ENCODE results near the gene INAFM2.

Gene INAFM2

DNA sequence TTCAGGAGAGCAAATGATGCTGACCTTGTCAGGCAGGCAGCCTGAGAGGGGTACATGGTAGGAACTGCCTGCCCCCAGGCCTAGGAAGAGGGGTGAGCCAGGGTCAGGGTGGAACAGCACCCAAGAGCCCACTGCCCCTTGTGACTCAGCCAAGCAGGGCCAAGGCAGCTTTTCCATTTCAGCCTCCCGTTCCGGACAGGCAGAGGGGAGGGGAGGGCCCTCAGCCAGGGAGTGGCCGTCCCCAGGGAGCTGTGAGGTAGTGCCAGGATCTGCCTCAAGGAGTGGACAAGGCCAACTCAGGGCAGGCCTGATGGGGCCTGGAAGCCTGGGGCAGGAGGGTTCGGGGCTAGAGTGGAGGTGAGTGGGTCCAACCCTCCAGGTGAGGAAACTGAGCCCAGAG is 35.5 kb upstream of the INAFM2 start:
- DNase-seq (ENCODE audit: low read depth), result no peak

DNA sequence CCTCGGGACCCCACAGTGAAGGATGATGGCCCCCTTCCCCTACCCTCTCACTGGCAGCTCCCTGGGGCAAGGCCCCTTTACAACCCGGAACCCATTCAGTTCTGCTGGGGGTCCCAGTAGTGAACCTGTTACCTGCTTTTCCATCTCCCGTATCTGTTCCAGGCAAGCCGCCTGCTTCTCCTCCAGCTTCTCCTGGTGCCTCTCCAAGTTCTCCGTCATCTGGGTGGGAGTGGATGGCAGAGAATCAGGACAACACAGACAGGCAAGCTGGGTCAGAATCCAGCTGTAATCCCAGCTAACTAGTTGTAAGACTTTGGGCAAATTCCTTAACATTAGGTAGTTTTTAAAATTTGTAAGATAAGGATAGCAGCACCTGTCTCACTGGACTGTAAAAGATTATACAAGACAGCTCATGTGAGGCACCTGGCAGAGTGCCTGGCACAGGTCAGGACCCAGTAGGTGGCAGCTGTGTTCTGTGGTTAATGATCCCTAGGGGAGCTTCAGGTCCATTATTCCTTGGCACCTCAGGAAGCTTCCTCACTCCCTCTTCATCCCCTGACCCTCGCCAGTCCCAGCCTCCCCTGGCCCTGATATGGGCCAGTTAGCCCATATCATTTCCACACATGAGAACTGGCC is 34.2 kb upstream of the INAFM2 start:
- no peak for DNase-seq (ENCODE audit: low read depth)

DNA sequence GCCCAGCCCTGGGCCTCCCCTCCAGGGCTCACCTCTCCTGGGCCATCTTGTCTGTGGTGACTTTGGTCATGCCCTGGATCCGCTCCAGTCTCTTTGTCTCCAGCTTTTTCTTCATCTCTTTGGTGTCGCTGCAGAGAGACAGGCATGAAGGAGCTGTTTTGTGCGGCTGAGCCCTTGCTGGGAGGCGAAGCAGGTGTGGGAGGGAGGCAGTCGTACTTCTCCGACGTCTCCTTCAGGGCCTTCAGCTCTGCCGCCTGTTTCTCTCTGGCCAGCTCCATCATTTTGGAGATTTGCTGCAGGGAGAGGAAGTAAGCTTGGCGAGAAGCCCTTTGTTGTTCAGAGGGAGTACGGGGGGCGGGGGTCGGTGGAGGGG is 33.0 kb upstream of the INAFM2 start:
- no peak for DNase-seq (ENCODE audit: low read depth)

DNA sequence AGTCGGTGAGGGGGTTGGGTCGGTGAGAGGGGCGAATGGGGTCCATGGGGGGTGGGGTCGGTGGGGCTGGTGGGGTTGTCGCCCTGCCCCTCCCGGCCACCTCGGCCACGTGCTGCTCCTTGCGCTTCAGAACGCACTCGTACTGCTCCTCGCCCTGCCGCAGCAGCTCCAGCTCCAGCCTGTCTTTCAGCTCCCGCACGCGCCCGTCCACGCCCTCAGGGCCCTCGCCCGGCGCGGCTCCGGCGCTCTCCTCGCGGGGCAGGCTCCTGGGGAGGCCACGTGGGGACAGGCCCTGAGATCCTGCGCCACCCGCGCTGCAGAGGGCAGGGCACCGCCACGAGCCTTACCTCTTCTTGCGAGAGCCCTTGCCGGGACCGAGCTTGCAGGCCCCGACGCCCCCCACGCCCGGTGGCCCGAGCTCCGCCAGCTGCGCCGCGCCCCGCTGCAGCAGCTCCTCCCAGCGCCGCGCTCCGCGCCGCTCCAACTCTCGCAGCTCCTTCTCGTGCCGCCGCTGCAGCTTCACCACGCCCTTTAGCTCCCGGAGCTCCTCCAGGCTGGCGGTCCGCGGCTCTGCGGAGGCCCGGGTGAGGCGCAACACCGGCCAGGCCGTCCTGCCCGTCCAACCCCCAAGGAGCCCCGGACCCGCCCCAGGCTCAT is 32.4 kb upstream of the INAFM2 start:
- no peak for DNase-seq (ENCODE audit: low read depth)

DNA sequence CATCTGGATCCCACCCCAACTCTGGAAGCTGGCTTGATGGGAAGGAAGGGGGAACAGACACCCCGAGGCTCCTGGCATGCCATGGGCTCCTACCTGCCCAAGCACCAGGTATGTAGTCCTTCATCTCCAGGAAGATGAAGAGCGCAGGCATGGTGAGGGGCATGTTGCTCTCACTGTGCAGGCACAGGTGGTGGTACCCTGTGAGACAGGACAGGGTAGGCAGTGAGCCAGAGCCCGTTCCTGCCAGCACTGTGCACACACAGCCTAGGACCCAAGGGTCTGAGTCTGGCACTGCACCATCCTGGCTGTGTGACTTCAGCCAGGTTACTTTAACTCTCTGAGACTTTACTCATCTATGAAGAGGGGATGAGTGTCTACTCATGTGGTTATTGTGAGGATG is 31.2 kb upstream of the INAFM2 start:
- DNase-seq (ENCODE audit: low read depth), result no peak

DNA sequence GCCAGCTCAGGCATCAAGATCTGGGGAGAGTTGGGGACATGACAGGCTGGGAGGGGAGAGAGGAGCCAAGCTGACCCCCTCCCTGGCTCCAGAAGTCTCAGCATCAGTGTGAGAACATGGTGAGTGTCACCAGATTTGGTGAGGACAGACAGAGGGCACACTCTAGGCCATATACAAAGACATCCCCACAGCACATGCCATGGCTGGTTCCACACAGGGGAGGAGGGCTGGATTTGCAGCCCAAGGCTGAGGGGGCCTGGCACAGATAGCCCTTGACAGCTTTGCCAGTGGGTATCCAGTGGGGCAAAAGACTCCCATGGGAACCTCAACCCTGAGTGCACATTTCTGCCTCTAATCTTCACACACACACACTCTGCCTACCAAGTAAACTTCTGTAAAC is 30.5 kb upstream of the INAFM2 start:
- no peak for DNase-seq (ENCODE audit: low read depth)

DNA sequence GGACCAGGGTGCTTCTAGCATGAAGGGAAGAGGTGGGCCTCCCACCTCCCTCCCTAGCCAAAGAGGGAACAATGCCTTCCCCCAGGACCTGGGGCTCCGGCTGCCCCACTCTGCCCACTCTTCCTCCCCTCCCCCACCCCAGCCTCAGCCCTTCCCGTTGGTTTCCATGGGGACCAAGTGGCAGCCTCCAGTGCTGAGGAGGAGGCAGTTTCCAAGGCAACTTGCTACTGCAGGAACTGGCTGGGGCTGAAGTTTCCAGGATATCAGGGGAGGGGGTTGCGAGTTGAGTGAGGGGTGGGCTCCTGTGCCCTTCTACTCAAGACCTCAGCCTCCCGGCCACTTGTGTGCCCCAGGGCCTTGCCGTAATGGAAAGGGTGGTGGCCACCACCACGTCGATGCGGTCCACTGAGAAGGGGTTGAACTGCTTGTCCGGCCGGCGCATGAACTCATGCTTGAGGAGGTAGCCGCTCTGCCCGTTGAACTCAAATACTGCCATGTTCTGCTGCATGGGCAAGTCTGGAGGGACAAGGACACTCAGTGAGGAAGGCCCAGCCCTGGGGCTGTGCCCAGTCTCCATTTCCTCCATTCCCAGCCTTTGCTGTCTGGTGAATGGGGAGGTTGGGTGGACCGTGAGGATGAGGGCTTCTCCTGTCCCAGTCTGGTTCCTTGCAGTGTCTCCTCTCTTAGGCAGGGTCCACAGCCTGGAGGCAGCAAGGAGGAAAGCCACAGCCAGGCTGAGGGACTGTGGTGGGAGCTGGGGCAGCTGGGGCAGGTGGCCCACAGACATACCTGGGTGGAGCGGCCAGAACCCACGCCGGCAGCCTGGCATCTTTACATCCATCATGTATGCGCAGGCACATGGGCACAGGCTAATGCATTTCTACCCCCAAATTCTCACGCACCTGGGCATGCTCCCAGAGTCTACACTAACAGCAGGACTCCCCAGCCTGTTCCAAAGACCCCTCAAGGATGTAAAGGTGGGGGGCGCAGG is 29.3 kb upstream of the INAFM2 start:
- DNase-seq (ENCODE audit: low read depth), result no peak

DNA sequence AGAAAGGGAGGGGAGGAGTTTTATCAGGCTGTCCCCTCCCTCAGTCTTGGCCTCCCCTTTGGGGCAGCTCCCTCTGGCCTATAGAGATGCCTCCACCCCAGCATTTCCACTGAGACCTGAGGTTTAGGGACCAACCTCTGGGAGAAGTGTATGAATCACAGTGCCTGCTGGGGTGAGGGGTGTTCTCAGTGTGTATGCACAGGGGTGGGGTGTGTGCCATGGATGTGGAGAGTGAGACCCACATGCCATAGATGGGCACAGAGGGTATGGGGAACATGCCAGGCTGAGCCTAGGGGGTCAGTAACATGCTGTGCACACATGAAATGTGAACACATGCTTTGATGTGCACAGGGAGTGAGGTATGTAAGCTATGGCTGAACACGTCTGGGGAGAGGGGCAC is 28.2 kb upstream of the INAFM2 start:
- no peak for DNase-seq (ENCODE audit: low read depth)

DNA sequence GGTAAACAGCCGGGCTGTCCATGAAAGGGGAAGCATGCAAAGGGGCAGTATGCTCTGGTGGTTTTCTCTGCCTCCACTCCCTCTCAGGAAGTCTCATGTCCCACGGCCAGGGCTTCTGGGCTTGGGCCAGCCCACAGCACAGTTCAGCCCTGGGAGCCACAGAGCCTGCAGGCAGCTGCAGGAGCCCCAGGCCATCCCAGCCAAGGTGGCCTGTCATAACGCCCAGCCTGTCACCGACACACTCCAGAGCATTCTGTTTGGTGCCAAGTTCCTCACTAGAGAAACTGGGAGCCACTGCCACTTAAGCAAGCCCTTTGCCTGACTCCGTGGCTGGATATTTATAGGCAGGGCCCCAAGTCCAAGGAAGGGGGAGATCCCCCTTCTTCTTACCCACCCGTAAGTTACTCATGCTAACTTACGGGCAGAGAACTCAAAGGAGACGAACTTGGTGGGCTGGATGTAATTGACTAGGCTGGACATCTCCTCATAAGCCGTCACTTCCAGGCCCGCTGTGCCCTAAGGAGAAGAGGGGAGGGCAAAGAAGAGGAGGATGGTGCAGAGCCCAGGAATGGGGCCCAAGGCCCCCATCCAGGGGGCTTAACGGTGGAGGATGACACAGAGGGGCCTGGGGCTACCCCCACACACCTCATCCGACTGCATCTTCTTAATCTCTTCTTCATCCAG is 27.5 kb upstream of the INAFM2 start:
- no peak for DNase-seq (ENCODE audit: low read depth)

DNA sequence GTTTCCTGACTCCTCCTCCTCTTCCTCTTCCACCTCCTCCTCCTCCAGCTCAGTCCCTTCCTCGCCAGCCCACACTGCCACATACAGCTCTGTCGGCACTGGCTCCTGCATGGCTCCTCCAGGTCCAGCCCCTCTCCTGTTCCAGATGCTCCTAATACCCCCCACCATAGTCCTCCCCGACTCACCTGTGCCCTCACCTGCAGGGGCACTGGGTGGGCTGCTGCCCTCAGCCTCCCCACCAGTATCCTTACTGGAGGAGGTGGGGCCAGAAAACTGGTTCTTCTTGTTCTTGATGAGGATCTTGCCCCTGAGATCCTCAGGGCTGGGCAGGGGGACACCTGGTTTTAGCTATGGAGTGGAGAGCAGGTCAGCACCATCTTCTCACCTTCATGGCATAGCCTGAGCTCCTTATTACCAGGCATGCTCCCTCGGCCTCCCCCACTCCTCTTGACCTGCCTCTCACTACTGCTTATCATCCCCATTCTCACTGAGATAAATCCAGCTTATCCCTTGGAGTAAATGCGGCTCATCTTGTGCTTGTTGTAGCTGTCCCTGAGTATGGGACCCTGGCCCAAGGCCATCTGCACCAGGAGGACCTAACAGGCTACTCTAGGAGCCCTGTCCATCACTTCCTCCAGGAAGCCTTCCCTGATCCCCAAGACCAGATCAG is 26.8 kb upstream of the INAFM2 start:
- no peak for DNase-seq (ENCODE audit: low read depth)

DNA sequence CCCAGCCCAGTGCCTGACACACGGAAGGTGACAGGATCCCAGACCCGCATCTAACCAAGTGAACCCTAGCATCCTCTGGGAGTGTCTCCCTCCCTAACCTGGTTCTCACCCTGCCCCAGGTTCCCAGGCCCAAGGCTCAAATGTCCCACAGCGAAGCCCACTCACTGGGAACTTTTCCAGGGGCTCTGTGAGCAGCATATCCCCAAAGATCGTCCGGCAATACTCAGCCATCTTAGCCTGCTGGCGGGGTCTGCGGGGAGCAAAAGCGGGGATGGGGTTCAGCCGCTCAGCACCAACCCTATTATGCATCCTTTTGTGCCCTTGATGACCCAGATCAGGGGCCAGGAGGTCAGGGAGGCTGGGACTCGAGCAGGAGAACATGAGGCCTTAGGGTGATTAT is 26.1 kb upstream of the INAFM2 start:
- no peak for DNase-seq (ENCODE audit: low read depth)

DNA sequence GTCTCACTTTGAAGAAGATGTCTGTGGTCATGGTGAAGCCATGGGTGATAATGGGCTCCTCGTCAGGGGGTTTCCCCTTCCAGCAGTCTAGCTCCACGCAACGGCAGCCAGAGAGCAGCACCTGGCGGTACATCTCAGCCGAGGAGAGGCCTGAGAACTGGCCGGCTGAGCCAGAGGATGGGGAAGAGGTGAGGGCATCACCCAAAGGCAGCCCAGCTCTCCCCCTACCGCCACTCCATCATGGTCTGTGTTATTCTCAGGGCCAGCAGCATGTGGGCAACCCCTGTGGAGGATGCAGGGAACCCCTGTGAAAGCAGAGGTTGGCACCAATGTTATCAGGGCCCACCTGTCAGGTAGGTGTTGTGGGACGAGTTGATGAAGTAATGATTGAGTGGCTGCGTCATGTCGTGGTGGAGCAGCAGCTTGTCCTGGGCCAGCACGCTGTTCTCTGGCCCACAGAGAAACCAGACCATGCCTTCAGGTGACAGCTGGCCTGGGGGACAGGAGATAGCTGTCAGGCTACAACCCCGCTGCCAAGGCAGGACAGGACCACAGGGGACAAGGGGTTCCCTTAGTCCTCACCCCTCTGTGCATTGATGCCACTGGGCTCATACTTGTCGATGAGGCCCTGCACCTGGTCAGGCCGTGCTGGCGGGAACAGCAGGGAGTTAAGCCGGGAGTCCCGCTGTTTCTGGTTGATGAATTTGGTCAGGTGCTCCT is 25.1 kb upstream of the INAFM2 start:
- DNase-seq (ENCODE audit: low read depth), result no peak

DNA sequence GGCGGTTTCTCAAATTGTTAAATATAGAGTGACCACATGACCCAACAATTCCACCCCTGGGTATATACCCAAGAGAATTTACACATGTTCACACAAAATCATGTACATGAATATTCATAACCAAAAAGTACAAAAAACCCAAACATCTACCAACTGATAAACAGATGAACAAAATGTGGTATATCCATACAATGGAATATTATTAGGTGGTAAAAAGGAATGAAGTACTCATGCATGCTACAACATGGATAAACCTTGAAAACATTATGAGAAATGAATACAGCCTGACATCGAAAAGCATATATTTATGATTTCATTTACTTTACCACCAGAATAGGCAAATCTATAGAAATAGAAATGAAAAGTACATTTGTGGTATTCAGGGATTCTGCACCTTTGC is 23.1 kb upstream of the INAFM2 start:
- DNase-seq (ENCODE audit: low read depth), result no peak

DNA sequence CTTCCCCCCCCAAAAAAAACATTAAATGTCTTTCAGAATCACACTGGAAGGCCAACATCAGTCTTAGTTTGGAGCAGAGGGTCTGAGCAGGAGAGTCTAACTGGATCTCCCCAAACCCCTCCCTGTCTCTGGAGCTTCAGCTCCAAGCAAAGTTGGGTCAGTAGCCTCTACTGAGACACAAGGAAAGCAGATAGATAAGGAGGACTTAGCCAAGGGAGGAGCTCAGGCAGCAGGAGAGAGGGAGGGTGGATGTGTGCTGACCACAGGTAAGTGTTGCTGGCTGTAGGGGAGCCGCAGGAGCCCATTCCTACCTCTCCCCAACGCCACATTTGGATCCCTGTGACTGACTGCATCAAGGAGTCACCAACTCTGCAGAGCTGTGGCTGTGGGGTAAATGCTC is 22.7 kb upstream of the INAFM2 start:
- no peak for DNase-seq (ENCODE audit: low read depth)

DNA sequence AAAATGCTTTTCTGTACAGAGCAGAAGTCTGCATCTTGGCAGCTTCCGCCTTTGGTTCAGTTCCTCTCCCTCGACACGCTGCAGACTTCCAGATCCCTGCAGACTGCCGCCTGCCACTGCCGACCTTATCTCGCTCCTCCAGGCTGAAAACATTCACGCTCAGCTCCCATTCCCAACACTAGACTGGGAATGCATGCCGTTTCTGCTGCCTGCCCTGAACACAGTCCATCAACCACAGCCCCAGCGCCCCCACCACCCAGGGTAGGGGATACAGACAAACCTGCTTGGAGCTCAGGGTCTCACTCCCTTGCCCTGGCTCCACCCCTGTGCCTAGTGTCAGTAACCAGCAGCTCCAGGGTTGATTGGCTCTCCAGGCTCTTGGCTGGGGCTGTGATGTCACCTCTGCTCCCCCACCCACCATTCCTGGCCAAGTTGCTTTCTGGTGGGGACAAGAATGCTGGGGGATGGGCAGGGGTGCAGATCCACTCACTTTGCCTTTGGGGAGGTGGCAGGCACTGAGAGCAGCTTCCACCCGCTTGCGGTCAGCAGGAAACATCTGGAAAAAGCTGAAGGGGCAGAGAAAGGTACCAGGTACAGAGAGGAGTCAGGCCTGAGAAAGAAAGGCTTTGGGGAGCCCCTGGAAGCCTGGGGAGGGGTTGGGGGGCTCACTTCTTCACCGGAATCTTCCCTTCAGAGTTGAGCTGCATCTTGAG is 21.9 kb upstream of the INAFM2 start:
- no peak for DNase-seq (ENCODE audit: low read depth)

DNA sequence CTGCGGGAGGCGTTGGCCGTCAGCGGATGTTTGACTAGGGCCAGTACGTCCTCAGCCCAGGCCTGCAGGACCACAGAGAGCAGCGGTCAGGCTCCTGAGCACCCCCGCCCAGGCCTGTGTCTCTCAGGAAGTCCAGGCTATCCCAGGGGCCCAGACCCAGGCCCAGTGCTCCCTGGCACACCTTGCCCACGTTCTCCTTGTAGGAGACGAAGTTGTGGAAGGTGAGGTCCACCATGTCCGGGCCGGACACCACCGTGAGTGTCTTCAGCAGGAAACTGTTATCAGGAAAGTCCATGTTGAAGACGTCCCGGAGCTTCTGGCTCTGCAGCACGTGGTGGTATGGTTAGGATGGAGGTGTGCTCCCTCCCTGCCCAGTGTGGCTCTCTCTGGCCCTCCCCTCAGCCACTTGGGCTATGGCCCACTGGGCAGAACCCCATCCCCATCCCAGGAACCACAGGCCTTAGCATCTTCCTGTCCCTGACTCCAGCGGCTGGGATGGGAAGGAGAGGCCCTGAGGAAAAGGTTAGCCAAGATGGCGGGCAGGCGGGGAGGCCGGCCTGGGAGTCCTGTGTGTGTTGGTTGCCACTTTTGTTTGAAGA is 21.1 kb upstream of the INAFM2 start:
- no peak for DNase-seq (ENCODE audit: low read depth)

DNA sequence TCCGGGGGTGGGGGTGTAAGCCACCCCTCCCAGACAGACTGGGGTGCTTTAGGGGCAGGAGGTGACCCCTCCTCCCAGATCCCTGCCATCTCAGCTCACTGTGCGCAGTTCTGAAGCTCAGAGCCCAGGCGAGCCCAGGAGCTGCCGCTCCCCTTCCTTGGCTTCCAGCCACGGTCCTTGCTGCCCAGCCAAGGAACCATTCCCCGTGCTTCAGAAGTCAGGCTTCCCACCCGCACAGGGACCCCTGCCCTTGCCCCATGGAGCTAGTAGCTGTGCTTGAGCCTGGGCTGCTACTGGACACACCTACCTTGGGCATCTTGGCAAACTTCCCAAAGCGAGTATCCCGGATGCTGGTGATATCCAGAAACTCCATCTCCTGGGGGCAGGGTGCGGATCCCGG is 20.5 kb upstream of the INAFM2 start:
- no peak for DNase-seq (ENCODE audit: low read depth)

DNA sequence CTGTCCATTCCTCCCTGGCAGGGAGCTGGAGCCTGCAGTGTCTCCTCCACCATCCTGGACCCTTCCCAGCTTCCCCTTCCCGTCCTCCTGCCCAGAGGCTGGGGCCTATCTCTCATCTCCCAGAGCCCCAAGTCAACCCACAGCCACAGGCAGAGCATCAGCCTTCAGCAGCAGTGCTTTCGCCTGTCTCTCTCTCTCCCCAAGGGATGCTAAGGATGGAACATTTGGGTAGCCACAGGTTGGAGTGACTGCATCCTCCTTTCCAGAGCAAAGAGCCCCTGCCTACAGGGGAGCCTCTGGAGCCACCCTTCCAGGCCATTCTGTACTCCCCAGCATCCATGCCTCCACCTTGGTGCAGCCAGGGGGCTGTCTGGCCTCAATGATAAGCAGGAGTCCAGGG is 19.9 kb upstream of the INAFM2 start:
- no peak for DNase-seq (ENCODE audit: low read depth)

DNA sequence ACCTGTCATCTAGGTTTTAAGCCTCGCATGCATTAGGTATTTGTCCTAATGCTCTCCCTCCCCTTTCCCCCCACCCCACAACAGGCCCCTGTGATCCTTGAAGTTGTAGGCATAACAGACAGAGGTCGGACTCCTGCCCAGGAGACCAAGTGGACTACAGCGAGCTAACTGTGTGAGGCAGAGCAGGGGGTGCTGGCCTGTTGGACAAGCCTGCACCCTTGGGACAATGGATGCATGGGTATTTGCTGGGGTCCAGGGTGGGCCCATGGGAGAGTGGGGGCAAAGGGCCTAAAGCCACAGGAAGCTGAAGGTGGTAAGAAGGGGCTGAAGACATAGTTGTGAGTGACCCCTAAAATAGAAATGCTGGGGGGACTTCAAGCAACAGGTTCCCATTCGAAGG is 18.2 kb upstream of the INAFM2 start:
- no peak for DNase-seq (ENCODE audit: low read depth)

DNA sequence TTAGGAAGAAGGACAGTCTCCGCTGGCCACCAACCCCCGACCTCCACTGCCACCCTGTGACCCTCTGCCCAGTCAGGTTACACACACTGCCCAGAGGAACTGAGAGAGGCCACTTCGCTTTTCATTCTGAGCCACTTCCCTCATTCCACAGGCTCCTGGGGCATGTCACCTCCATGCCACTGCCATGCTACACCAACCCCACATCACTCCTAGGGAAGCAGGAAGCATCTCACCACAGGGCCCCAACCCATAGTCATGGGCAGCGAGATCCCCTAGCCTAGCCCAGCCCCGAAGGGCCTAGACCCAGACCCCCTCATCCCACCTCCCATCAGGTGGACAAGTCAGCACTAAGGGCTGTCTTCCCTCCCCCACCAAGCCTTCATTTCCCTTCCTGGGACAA is 17.1 kb upstream of the INAFM2 start:
- DNase-seq (ENCODE audit: low read depth), result no peak

Data from GM04504 (cell line).